ENCODE measurements around the gene UACA.

GRCh38 chr15:70795311-70795665 lies 31.9 kb upstream of the UACA start:
- no peak for TF ChIP-seq POLR2A (IDR thresholded peaks at IDR 0.05)
- TF ChIP-seq CTCF (IDR thresholded peaks at IDR 0.05 in 4 of 5, conservative IDR thresholded peaks at IDR 0.05 in 1 of 5), result no peak
